Measurements from ENCODE around the gene MROH2B.

DNA sequence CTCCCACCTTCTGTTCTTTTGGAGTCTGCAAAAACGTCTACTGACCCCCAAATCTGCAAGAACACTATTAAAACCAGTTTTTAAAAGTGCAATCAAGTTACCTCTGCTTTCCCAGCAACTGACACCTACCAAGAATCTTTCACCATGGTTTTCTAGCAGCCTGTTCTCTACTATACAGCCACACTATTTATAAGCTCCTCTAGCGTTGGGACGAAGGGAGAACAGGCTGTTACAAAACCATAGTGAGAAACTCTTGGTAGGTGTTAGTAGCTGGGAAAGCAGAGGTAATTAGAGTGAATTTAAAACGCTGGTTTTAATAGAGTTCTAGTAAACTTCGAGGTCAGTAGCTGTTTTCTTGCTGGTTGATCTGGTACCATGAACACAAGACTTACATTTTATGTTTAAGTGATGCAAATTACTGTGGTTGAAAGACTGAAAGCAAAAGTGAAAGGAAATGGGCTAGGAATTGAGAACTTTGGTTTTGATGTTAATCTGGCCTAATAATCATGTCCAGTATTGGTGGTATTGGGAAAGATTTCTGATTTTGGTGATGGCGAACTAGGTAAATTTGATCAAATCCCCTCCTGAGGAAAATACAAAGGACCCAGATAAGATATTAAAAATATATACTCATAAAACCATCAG, 5.3 kb downstream of the MROH2B start:
- TF ChIP-seq, protein P1, sequence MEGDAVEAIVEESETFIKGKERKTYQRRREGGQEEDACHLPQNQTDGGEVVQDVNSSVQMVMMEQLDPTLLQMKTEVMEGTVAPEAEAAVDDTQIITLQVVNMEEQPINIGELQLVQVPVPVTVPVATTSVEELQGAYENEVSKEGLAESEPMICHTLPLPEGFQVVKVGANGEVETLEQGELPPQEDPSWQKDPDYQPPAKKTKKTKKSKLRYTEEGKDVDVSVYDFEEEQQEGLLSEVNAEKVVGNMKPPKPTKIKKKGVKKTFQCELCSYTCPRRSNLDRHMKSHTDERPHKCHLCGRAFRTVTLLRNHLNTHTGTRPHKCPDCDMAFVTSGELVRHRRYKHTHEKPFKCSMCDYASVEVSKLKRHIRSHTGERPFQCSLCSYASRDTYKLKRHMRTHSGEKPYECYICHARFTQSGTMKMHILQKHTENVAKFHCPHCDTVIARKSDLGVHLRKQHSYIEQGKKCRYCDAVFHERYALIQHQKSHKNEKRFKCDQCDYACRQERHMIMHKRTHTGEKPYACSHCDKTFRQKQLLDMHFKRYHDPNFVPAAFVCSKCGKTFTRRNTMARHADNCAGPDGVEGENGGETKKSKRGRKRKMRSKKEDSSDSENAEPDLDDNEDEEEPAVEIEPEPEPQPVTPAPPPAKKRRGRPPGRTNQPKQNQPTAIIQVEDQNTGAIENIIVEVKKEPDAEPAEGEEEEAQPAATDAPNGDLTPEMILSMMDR (IDR thresholded peaks at IDR 0.05; ENCODE audit: low read length), result no peak
- TF ChIP-seq EZH2 (optimal IDR thresholded peaks at IDR 0.05; ENCODE audit: low read depth, low read length), result no peak
- TF ChIP-seq EZH2phosphoT487 (IDR thresholded peaks at IDR 0.05; ENCODE audit: low read length), result no peak

All from MM.1S (cell line).